Upper lobe of right lung (tissue), 1 donor: ENCODE data around the gene RAD51B. TPM values are rescaled to one million over a fixed set of nuclear protein-coding genes. Genes with fewer than 3 reads are reported as not detected.
"Not testable (repeated sequence)": the region's sequence is repeated elsewhere in the genome, so short reads cannot be mapped to it uniquely, and the experiment has no call there.

Experiments used
- ATAC-seq: fragments of 200-7000 bp; cut with Tn5 transposase; one replicate; pipeline ENCODE4 v1.9.1; 2020; ENCODE audit warnings: mild to moderate bottlenecking, moderate library complexity
- DNase-seq: peaks from one replicate; pipeline ENCODE4 v3.0.0-alpha.2; 2020
- H3K27ac ChIP-seq: fragments of 200-600 bp; one replicate; pipeline ENCODE4 v1.8.0; 2022
- H3K27me3 ChIP-seq: fragments of 200-600 bp; one replicate; pipeline ENCODE4 v1.8.0; 2022; ENCODE audit warnings: mild to moderate bottlenecking
- H3K36me3 ChIP-seq: fragments of 200-600 bp; one replicate; pipeline ENCODE4 v1.8.0; 2022
- H3K4me1 ChIP-seq: fragments of 200-600 bp; one replicate; pipeline ENCODE4 v1.8.0; 2022
- H3K4me3 ChIP-seq: fragments of 200-600 bp; one replicate; pipeline ENCODE4 v1.8.0; 2022; ENCODE audit warnings: mild to moderate bottlenecking
- H3K9me3 ChIP-seq: fragments of 200-600 bp; one replicate; pipeline ENCODE4 v1.8.0; 2022
- intact Hi-C: fragments of 100-400 bp; cut with DNase I; formaldehyde crosslinking; loops from one replicate; pipeline ENCODE4 v1.11.0; 2022
- total RNA-seq: library from RNA; stranded (reverse); fragmentation: NEBNext Ultra II Directional; extraction: Animal tissue kit (Norgen Biotek cat#: 25700); gene quantifications from one replicate; pipeline ENCODE4 v1.2.1, GENCODE V29; 2021
- TF ChIP-seq, protein P1 (sequence below): fragments of 200-600 bp; IDR thresholded peaks from one replicate; pipeline ENCODE4 v1.8.0; 2022; ENCODE audit warnings: antibody characterized with exemption
- donor health status: DM: no; HTN: yes; CAD: no; lungs with severe emphysema.

RAD51B gene
- total RNA-seq, 1 donor from 2014 or later, result 11.5 TPM

DNA sequence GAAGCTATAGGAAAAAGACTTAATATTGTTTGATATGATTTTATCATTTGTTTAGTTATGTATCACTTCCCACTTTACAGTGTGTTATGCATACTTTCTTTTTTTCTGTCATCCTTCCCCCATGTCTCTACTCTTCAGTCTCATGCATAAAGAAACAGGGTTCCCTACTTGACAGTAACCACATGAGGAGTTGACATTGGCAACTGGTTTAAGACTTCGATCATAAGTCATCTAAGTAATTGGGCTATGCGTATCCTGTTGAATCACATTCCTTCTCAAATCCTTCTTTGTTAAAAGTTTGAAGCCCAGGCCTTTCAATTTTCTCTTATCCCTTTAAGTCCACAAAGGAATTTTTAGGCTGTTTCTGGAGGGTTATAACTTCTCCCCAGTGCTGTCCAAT is 358.7 kb downstream of the RAD51B start:
- Histone ChIP-seq H3K4me3 (no peak overlapping the region), H3K36me3 (no peaks in the 10 kb centered on the region), H3K27me3 (no peaks in the 10 kb centered on the region), H3K27ac (no peak overlapping the region), H3K9me3 (no peaks in the 10 kb centered on the region), H3K4me1 (no peaks in the 10 kb centered on the region)
- DNase-seq (no peak), ATAC-seq (no peak)
- intact Hi-C loops, result no loop called here
- TF ChIP-seq, protein P1, sequence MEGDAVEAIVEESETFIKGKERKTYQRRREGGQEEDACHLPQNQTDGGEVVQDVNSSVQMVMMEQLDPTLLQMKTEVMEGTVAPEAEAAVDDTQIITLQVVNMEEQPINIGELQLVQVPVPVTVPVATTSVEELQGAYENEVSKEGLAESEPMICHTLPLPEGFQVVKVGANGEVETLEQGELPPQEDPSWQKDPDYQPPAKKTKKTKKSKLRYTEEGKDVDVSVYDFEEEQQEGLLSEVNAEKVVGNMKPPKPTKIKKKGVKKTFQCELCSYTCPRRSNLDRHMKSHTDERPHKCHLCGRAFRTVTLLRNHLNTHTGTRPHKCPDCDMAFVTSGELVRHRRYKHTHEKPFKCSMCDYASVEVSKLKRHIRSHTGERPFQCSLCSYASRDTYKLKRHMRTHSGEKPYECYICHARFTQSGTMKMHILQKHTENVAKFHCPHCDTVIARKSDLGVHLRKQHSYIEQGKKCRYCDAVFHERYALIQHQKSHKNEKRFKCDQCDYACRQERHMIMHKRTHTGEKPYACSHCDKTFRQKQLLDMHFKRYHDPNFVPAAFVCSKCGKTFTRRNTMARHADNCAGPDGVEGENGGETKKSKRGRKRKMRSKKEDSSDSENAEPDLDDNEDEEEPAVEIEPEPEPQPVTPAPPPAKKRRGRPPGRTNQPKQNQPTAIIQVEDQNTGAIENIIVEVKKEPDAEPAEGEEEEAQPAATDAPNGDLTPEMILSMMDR, result no peak

DNA sequence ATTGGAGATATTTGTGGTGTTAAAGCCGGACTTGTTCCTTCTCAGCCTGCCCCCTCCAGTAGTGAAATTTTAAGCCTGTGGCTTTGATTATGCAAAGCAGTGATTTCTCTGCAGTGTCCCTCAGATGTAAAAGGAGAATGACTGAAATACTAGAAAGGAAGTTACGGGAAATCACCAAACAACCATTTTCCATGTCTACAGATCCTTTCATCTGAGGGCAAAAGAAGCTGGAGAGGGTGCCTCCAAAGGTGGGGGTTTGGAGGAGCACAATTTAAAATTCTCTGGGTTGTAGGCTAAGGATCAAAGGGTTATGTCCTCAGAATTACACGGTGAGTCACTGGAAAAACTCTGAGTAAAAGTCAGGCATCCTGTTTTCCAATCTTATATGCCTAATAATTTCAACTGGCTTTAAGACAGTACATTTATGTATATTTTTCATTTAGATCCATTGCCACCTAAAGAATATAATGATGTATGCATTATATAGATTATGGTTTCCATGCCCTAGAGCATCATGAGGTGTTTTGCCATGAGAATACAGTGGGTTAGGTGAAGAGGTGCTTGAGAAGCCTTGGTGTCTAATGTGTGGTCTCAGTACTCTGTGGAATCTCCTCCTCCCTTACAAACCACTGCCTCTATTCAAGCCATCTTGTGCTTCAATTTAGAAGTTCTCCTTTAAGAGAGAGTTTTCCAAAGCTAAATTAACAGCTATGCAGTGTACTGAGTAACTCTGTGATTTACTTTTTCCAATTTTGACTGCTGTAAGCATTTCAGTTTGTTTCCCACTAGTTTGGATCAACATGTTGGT is 362.1 kb downstream of the RAD51B start:
- no peaks in the 10 kb centered on the region for H3K27me3 ChIP-seq
- H3K4me1 ChIP-seq, result no peaks in the 10 kb centered on the region
- no peak overlapping the region for H3K4me3 ChIP-seq
- ATAC-seq, result no peak
- no peaks in the 10 kb centered on the region for H3K9me3 ChIP-seq
- H3K36me3 ChIP-seq, result no peaks in the 10 kb centered on the region
- intact Hi-C loops, result no loop called here
- H3K27ac ChIP-seq, result no peak overlapping the region
- TF ChIP-seq, protein P1, result no peak
- no peak for DNase-seq

DNA sequence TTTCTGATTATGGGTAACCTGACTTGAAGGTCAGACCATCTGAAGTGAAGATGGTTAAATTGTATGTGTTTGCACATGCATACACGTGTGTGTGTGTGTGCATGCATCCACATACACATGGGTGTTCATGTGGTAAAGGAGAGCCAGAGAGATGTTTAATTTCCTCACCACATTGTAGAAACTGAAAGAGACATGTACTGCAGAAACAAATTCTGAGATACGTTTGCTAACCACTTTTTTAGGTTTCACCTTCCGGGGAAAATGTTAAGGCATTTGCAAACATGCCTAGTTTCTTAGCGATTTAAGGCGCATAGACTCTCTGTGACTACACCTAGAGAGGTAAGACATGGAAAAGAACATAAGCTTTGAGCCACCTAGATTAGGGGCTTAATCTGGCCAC is 362.9 kb downstream of the RAD51B start:
- intact Hi-C loops, result no loop called here

DNA sequence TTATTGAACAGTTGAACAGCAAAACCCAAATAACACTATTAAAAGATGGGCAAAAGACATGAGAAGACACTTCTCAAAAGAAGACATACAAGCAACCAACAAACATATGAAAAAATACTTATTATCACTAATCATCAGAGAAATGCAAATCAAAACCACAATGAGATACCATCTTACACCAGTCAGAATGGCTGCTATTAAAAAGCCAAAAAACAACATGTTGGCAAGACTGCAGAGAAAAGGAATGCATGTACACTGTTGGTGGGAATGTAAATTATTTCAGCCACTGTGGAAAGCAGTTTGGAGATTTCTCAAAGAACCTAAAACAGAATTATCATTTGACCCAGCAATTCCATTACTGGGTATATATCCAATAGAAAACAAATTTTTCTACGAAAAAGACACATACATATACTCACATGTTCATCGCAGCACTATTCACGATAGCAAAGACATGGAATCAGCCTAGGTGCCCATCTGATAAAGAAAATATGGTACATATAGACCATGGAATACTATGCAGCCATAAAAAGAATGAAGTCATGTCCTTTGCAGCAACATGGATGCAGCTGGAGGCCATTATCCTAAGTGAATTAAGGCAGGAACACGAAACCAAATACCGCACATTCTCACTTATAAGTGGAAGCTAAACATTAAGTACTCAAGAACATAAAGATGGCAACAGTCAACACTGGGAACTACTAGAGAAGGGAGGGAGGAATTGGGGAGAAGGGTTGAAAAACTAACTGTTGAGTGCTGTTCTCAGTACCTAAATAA is 367.1 kb downstream of the RAD51B start:
- ATAC-seq, intact Hi-C loops, H3K4me1 ChIP-seq, H3K4me3 ChIP-seq, DNase-seq, H3K27ac ChIP-seq, H3K27me3 ChIP-seq, H3K9me3 ChIP-seq, H3K36me3 ChIP-seq: not testable (repeated sequence)

More for the DNA sequence above, 362.9 kb downstream of the RAD51B start:
- H3K27me3 ChIP-seq, result no peaks in the 10 kb centered on the region
- no peak overlapping the region for H3K4me3 ChIP-seq
- DNase-seq, result no peak
- no peaks in the 10 kb centered on the region for H3K9me3 ChIP-seq
- H3K27ac ChIP-seq, result no peak overlapping the region
- H3K4me1 ChIP-seq, result no peaks in the 10 kb centered on the region
- TF ChIP-seq, protein P1, result no peak
- H3K36me3 ChIP-seq, result no peaks in the 10 kb centered on the region
- no peak for ATAC-seq

DNA sequence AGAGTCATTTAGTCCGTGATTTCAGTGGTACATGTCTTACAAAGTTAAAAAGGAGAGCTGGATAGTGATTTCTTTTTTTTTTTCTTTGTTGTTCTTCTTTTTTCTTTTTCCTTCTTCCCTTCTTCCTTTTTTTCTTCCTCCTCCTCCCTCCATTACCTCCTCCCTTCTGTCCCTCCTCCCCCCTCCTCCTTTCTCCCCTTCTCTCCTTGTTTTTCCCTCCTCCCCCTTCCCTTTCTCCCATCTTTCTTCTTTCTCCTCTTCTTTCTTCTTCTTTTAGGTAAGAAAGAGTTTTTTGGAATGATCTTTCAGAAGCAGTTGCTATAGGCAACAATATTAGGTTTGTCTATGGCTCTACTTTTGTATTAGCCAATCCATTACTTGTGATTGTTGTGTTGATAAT is 368.6 kb downstream of the RAD51B start:
- TF ChIP-seq, protein P1, result no peak
- Histone ChIP-seq H3K4me3 (no peak overlapping the region), H3K27me3 (no peaks in the 10 kb centered on the region), H3K9me3 (no peaks in the 10 kb centered on the region), H3K36me3 (no peaks in the 10 kb centered on the region), H3K4me1 (peaks cover 7% of the 10 kb centered on the region), H3K27ac (no peak overlapping the region)
- ATAC-seq (no peak), DNase-seq (no peak)
- intact Hi-C loops, result no loop called here

DNA sequence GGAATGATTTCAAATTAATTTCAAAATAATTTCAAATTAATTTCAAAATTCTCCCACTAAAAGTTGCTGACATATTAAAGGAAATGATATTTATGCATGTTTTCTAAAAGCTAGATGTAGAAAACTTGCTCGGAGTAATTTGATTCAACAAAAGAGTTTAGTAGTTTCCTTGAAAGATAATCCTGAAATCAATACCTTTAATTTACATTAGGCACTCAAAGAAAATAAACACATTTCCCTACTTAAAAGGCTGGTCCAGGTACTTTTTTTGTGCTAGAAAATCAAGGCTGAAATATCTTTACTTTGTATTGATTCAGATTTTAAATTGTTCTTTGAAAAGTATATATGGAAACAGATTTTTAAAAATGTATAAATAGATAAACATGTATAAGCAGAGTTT is 370.5 kb downstream of the RAD51B start:
- no peak for DNase-seq
- H3K27me3 ChIP-seq, result no peaks in the 10 kb centered on the region
- H3K36me3 ChIP-seq, result no peaks in the 10 kb centered on the region
- peaks cover 7% of the 10 kb centered on the region for H3K4me1 ChIP-seq
- H3K4me3 ChIP-seq, result no peak overlapping the region
- H3K9me3 ChIP-seq, result no peaks in the 10 kb centered on the region
- ATAC-seq, result no peak
- H3K27ac ChIP-seq, result no peak overlapping the region
- intact Hi-C loops, result no loop called here
- TF ChIP-seq, protein P1, result no peak
